Breast epithelium (tissue), 4 donors: ENCODE measurements around the gene SNX25. TPM values are rescaled to one million over a fixed set of nuclear protein-coding genes. Genes with fewer than 3 reads are reported as not detected.
"Not testable (repeated sequence)": the region's sequence is repeated elsewhere in the genome, so short reads cannot be mapped to it uniquely, and the experiment has no call there.

Experiments
- DNase-seq, 2 donors: peaks; one replicate each; pipeline ENCODE4 v3.0.0-alpha.2; 2019; ENCODE audit warnings: low spot score in 2 of 2
- H3K27ac ChIP-seq, 2 donors: fragments of 200-600 bp; sonication (generic) in 1 of 2; one replicate each; pipeline ENCODE4 v1.5.1; 2016 to 2019; ENCODE audit warnings: mild to moderate bottlenecking in 1 of 2
- H3K27me3 ChIP-seq, 2 donors: fragments of 200-600 bp; sonication (generic) in 1 of 2; one replicate each; pipeline versions ENCODE4 v1.5.1 to v1.6.0; 2017 to 2019; ENCODE audit warnings: control low read depth in 1 of 2, mild to moderate bottlenecking in 1 of 2
- H3K36me3 ChIP-seq: fragments of 200-600 bp; one replicate; pipeline ENCODE4 v1.5.1; 2019
- H3K4me1 ChIP-seq, 2 donors: fragments of 200-600 bp; sonication (generic); one replicate each; pipeline ENCODE4 v1.5.1; 2016 to 2019; ENCODE audit warnings: control low read depth in 1 of 2
- H3K4me3 ChIP-seq, 3 donors: fragments of 200-600 bp; sonication (generic); 1 replicate in 2 of 3; 2 replicates in 1 of 3; pipeline ENCODE4 v1.5.1; 2016 to 2019; ENCODE audit warnings: mild to moderate bottlenecking in 3 of 3, moderate library complexity in 2 of 3
- H3K9me3 ChIP-seq, 2 donors: fragments of 200-600 bp; sonication (generic) in 1 of 2; one replicate each; pipeline ENCODE4 v1.5.1; 2016 to 2019; ENCODE audit warnings: control low read depth in 1 of 2
- POLR2A ChIP-seq: fragments of 450-650 bp; IDR thresholded peaks from one replicate; pipeline ENCODE4 v1.6.1; 2016; ENCODE audit warnings: antibody characterized with exemption, mild to moderate bottlenecking, moderate library complexity
- POLR2AphosphoS5 ChIP-seq, 3 donors: sonication (generic); formaldehyde crosslinking; IDR thresholded peaks; one replicate each; pipeline ENCODE4 v1.6.1; 2017; ENCODE audit warnings: antibody characterized with exemption in 3 of 3
- intact Hi-C: fragments of 100-400 bp; cut with DNase I; formaldehyde crosslinking; loops from one replicate; pipeline ENCODE4 v1.15.1; 2023; ENCODE audit warnings: low total_unique reads
- total RNA-seq, 3 donors: library from RNA; depleted of rRNA; stranded (reverse); fragments of >200 nt; gene quantifications; one replicate each; pipeline ENCODE4 v1.1.0, GENCODE V29; 2016
- TF ChIP-seq, protein P1 (sequence below), 3 donors: fragments of 450-650 bp; IDR thresholded peaks; one replicate each; pipeline ENCODE4 v1.5.1; 2016 to 2017; ENCODE audit warnings: antibody characterized with exemption in 3 of 3, mild to moderate bottlenecking in 3 of 3, moderate library complexity in 3 of 3

SNX25 gene
- total RNA-seq, 3 donors from 2014 or later = 16.8 to 30.1 (median 29.8) TPM

DNA sequence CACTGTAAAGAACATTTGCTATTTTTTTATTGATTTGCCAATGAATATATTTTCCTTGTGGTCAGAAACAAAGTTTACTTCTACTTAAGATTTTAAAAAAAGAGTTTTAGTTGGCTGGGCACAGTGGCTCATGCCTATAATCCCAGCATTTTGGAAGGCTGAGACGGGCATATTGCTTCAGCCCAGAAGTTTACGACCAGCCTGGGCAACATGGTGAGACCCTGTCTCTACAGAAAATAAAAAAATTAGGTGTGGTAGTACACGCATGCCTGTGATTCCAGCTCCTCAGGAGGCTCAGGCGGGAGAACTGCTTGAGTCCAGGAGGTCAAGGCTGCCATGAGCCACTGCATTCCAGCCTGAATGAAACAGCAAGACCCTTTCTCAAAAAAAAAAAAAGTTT, 149.6 kb downstream of the SNX25 start:
- intact Hi-C loops = no loop called here
- H3K27ac ChIP-seq = no peak overlapping the region
- no peaks in the 10 kb centered on the region for H3K4me1 ChIP-seq
- no peak overlapping the region for H3K4me3 ChIP-seq
- no peak for DNase-seq
- no peaks in the 10 kb centered on the region for H3K9me3 ChIP-seq
- no peaks in the 10 kb centered on the region for H3K27me3 ChIP-seq
- H3K36me3 ChIP-seq = no peaks in the 10 kb centered on the region
- TF ChIP-seq, protein P1, sequence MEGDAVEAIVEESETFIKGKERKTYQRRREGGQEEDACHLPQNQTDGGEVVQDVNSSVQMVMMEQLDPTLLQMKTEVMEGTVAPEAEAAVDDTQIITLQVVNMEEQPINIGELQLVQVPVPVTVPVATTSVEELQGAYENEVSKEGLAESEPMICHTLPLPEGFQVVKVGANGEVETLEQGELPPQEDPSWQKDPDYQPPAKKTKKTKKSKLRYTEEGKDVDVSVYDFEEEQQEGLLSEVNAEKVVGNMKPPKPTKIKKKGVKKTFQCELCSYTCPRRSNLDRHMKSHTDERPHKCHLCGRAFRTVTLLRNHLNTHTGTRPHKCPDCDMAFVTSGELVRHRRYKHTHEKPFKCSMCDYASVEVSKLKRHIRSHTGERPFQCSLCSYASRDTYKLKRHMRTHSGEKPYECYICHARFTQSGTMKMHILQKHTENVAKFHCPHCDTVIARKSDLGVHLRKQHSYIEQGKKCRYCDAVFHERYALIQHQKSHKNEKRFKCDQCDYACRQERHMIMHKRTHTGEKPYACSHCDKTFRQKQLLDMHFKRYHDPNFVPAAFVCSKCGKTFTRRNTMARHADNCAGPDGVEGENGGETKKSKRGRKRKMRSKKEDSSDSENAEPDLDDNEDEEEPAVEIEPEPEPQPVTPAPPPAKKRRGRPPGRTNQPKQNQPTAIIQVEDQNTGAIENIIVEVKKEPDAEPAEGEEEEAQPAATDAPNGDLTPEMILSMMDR (IDR thresholded peaks at IDR 0.05) = no peak

DNA sequence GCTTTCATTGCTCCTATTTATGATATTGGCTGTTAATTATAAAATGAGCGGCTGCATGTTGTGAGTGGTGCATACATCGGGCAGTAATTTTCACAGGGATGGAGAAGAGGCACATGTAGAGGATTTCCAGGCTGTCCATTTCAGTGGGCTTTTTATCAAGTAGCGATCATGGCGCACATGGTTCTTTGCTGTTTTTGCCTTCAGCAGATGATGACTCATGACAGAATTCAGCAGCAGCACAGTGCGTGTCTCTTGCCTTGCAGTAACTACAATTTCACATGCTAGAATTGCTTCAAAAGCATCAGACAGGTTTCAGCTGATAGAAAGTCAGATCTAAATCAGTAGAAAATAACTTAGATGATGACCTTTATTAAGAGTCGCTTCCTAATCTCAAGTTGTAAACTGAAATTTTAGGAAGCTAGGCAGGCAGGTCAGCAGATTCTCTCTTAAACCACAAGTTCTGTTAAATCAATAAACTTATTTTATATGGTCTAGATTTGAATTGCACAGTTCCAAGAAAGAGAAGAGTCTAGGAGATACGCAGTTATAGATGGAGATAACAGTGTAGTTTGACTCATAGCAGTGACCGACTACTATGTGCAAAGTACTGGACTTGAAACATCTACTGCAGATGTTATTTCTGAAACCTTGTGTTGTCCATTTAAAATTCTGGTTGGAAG, 150.5 kb downstream of the SNX25 start:
- Histone ChIP-seq H3K27ac (no peak overlapping the region), H3K4me1 (no peaks in the 10 kb centered on the region)
- TF ChIP-seq POLR2AphosphoS5 (IDR thresholded peaks at IDR 0.05) (no peak), POLR2A (no peak)
- TF ChIP-seq, protein P1 (IDR thresholded peaks at IDR 0.05) = no peak

DNA sequence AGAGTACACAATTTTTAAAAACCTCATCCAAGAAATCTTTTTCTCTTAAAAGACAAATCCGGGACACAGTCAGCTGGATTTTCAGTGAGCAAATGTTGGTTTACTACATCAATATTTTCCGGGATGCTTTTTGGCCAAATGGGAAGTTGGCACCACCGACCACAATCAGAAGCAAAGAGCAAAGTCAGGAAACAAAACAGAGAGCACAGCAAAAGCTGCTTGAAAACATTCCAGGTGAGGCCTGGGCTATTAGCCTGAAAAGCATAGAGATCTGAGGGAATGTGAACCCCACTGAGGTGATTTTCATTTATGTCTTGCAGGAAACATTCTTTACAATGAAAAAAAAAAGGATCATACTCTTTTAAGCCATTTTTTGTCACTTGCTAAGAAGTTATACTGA, 152.5 kb downstream of the SNX25 start:
- Histone ChIP-seq H3K9me3 (no peaks in the 10 kb centered on the region), H3K36me3 (no peaks in the 10 kb centered on the region), H3K4me1 (no peaks in the 10 kb centered on the region), H3K27me3 (no peaks in the 10 kb centered on the region), H3K4me3 (no peak overlapping the region), H3K27ac (no peak overlapping the region)
- no peak for DNase-seq
- no peak for TF ChIP-seq POLR2AphosphoS5 (IDR thresholded peaks at IDR 0.05)
- TF ChIP-seq, protein P1 (IDR thresholded peaks at IDR 0.05) = no peak
- intact Hi-C loops = no loop called here

More for the DNA sequence above, 150.5 kb downstream of the SNX25 start:
- no peak overlapping the region for H3K4me3 ChIP-seq
- intact Hi-C loops = no loop called here
- DNase-seq = no peak
- H3K9me3 ChIP-seq = no peaks in the 10 kb centered on the region
- no peaks in the 10 kb centered on the region for H3K27me3 ChIP-seq
- H3K36me3 ChIP-seq = no peaks in the 10 kb centered on the region

DNA sequence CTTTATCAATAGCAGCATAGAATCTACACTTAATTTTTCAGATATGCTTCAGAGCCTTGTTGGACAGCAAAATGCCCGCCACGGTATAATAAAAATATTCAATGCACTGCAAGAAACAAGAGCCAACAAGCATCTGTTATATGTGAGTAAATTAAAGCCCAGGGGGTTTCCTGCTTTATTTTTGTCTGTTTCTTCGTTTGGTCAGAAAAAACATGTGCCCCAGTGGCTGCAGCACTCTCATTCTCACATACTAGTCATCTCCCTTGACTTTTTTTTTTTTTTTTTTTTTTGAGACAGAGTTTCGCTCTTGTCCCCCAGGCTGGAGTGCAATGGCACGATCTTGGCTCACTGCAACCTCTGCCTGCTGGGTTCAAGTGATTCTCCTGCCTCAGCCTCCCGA, 153.2 kb downstream of the SNX25 start:
- H3K9me3 ChIP-seq, H3K27me3 ChIP-seq, H3K4me1 ChIP-seq, H3K27ac ChIP-seq, H3K36me3 ChIP-seq, DNase-seq, intact Hi-C loops, H3K4me3 ChIP-seq: not testable (repeated sequence)

DNA sequence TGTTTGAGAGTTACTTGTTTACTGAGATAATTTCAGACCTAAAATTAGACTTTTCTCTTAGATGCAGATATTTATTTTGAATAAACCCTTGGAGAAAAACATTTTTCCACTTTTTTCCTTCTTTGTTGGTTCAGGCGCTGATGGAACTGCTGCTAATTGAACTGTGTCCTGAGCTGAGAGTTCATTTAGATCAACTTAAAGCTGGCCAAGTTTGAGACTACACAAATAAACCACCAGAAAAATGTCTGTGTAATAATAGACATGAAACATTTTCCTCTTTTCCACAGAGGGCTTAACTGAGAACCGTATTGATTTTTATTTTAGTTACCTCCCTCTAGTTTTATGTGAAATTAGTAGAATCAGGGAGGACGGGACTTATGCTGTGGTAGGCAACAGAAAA, 153.9 kb downstream of the SNX25 start:
- Histone ChIP-seq H3K27me3 (no peaks in the 10 kb centered on the region), H3K9me3 (no peaks in the 10 kb centered on the region), H3K36me3 (no peaks in the 10 kb centered on the region), H3K4me3 (no peak overlapping the region), H3K4me1 (no peaks in the 10 kb centered on the region), H3K27ac (no peak overlapping the region)
- TF ChIP-seq, protein P1 (IDR thresholded peaks at IDR 0.05) = no peak
- TF ChIP-seq POLR2AphosphoS5 (IDR thresholded peaks at IDR 0.05) (no peak), POLR2A (no peak)
- intact Hi-C loops = no loop called here
- DNase-seq = no peak

DNA sequence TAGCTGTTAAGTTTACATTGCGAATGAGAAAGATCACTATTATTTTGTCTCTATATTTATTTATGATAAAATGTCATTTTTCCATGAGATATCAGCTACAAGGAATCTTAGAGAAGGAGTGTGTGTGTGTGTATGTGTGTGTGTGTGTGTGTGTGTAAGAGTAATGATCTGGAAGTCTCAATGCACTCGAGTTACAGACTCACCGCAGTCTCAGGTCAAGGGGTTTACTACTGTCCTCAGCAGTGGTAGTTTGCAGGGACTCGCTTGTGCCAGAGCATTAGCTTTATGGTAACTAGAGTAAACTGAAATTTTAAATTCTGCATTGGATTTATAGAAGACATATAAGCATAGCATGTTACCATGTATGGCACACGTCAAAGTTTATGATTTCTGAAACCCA, 155.5 kb downstream of the SNX25 start:
- DNase-seq = no peak
- intact Hi-C loops = no loop called here
- H3K36me3 ChIP-seq = no peaks in the 10 kb centered on the region
- H3K27me3 ChIP-seq = no peaks in the 10 kb centered on the region
- no peaks in the 10 kb centered on the region for H3K9me3 ChIP-seq
- no peak overlapping the region for H3K27ac ChIP-seq
- no peaks in the 10 kb centered on the region for H3K4me1 ChIP-seq
- TF ChIP-seq, protein P1 (IDR thresholded peaks at IDR 0.05) = no peak
- TF ChIP-seq POLR2AphosphoS5 (IDR thresholded peaks at IDR 0.05) (no peak), POLR2A (no peak)
- no peak overlapping the region for H3K4me3 ChIP-seq
